Endothelial cell of umbilical vein (primary cell): Measurements from ENCODE around the gene RALGPS1. TPM values are rescaled to one million over a fixed set of nuclear protein-coding genes. Genes with fewer than 3 reads are reported as not detected.

Experiments used
- BruUV-seq: library from RNA; stranded (reverse); fragments of 400-500 nt; replicated peaks from 2 replicates; lab custom pipeline; 2021; lab: Mats Ljungman, UMichigan
- CTCF ChIA-PET: fragments of 300-600, 350-600 bp; sonication (Branson Sonifier 250); formaldehyde crosslinking; loops from one replicate; lab custom pipeline; 2021; ENCODE audit warnings: antibody characterized with exemption, inconsistent platforms; lab: Charles Lee
- POLR2A ChIA-PET: fragments of 300-600, 350-600 bp; sonication (Branson Sonifier 250); formaldehyde crosslinking; loops from one replicate; lab custom pipeline; 2021; ENCODE audit warnings: antibody characterized with exemption, inconsistent platforms; lab: Charles Lee
- DNase-seq: peaks from one replicate; pipeline ENCODE4 v3.0.0-alpha.2; 2011; ENCODE audit warnings: low read depth, low spot score
- FAIRE-seq: peaks from 2 replicates; lab custom pipeline; 2011; peaks lifted over from hg19 to GRCh38; lab: Jason Lieb, UNC
- H2AFZ ChIP-seq: 2 replicates; pipeline ENCODE4 v1.6.0; 2012; ENCODE audit warnings: low read depth, low read length, control low read depth, inconsistent platforms
- H3K27ac ChIP-seq: 2 replicates; pipeline ENCODE4 v1.5.1; 2011; ENCODE audit warnings: low read depth, mild to moderate bottlenecking, control low read depth, low read length, moderate library complexity; ENCODE audit not compliant: insufficient read depth
- H3K27me3 ChIP-seq, 2 experiments: 2 replicates each; pipeline versions ENCODE4 v1.6.0 to v1.6.1; 2011; ENCODE audit warnings: low read length in 2 of 2, mixed read lengths in 1 of 2; ENCODE audit not compliant: control insufficient read depth in 2 of 2, insufficient read depth in 2 of 2
- H3K36me3 ChIP-seq, 2 experiments: 2 replicates in 1 of 2; 3 replicates in 1 of 2; pipeline ENCODE4 v1.5.1; 2011; ENCODE audit warnings: low read length in 2 of 2, mild to moderate bottlenecking in 1 of 2, moderate library complexity in 1 of 2; ENCODE audit not compliant: control insufficient read depth in 2 of 2, insufficient read depth in 2 of 2; ENCODE audit errors: extremely low read depth in 1 of 2
- H3K4me1 ChIP-seq: 3 replicates; pipeline ENCODE4 v1.5.1; 2011; ENCODE audit warnings: mild to moderate bottlenecking, low read length; ENCODE audit not compliant: control insufficient read depth, insufficient read depth; ENCODE audit errors: extremely low read depth
- H3K4me2 ChIP-seq: 2 replicates; pipeline ENCODE4 v1.6.1; 2011; ENCODE audit warnings: low read length, control low read depth, mixed read lengths; ENCODE audit not compliant: insufficient read depth
- H3K4me3 ChIP-seq, 3 experiments: fragments of 200-600 bp in 1 of 3; sonication (generic), shearing (Covaris generic) in 1 of 3; replicated peaks in 1 of 3; 2 replicates each; pipeline ENCODE4 v1.5.1; 2011 to 2016; ENCODE audit warnings: control low read depth in 3 of 3, low read length in 3 of 3, mild to moderate bottlenecking in 2 of 3, inconsistent platforms in 1 of 3, low read depth in 1 of 3, moderate library complexity in 1 of 3; ENCODE audit not compliant: insufficient read depth in 1 of 3
- H3K79me2 ChIP-seq: 2 replicates; pipeline ENCODE4 v1.6.0; 2012; ENCODE audit warnings: low read length, inconsistent platforms; ENCODE audit not compliant: control insufficient read depth, insufficient read depth
- H3K9ac ChIP-seq: replicated peaks from 2 replicates; pipeline ENCODE3; 2011; ENCODE audit warnings: low read length, control low read depth; ENCODE audit not compliant: insufficient read depth; ENCODE audit errors: extremely low read depth
- H3K9me1 ChIP-seq: replicated peaks from 3 replicates; pipeline ENCODE4 v1.6.0; 2011; ENCODE audit warnings: mild to moderate bottlenecking, low read length; ENCODE audit not compliant: control insufficient read depth, insufficient read depth; ENCODE audit errors: extremely low read depth
- H3K9me3 ChIP-seq: replicated peaks from 2 replicates; pipeline ENCODE4 v1.5.1; 2012; ENCODE audit warnings: low read length, inconsistent platforms; ENCODE audit not compliant: control insufficient read depth, insufficient read depth
- H4K20me1 ChIP-seq: replicated peaks from 2 replicates; pipeline ENCODE3; 2011; ENCODE audit warnings: mild to moderate bottlenecking, low read length; ENCODE audit not compliant: control insufficient read depth, insufficient read depth; ENCODE audit errors: extremely low read depth
- CTCF ChIP-seq, 2 donors: IDR thresholded peaks; 1 replicate in 1 of 2; 2 replicates in 1 of 2; pipeline ENCODE4 v1.5.1; 2011; ENCODE audit warnings: low read length in 2 of 2, mild to moderate bottlenecking in 2 of 2, moderate library complexity in 2 of 2, control low read depth in 1 of 2, inconsistent platforms in 1 of 2, low read depth in 1 of 2; ENCODE audit not compliant: insufficient read depth in 1 of 2; ENCODE audit errors: extremely low read depth in 1 of 2
- EZH2 ChIP-seq: IDR thresholded peaks from 2 replicates; pipeline ENCODE4 v1.6.1; 2012; ENCODE audit warnings: borderline replicate concordance, low read depth, mild to moderate bottlenecking, moderate library complexity, low read length, inconsistent platforms; ENCODE audit not compliant: severe bottlenecking
- FOS ChIP-seq: IDR thresholded peaks from 2 replicates; pipeline ENCODE4 v1.6.1; 2011; ENCODE audit warnings: mild to moderate bottlenecking, low read length, moderate library complexity, borderline replicate concordance; ENCODE audit not compliant: insufficient read depth
- GATA2 ChIP-seq: IDR thresholded peaks from 2 replicates; pipeline ENCODE4 v1.7.0; 2011; ENCODE audit warnings: low read depth, mild to moderate bottlenecking, moderate library complexity, mixed read lengths, low read length; ENCODE audit not compliant: insufficient read length, insufficient read depth
- JUN ChIP-seq: IDR thresholded peaks from 2 replicates; pipeline ENCODE4 v1.6.1; 2011; ENCODE audit warnings: borderline replicate concordance, low read depth; ENCODE audit not compliant: insufficient read length, insufficient read depth
- MAX ChIP-seq: IDR thresholded peaks from 2 replicates; pipeline ENCODE4 v1.6.1; 2011; ENCODE audit not compliant: insufficient read depth, insufficient read length
- MYC ChIP-seq: IDR thresholded peaks from one replicate; pipeline ENCODE4 v1.6.1; 2011; ENCODE audit warnings: mild to moderate bottlenecking, low read depth, low read length
- POLR2A ChIP-seq: IDR thresholded peaks from 2 replicates; pipeline ENCODE4 v1.6.1; 2012; ENCODE audit warnings: low read depth, mild to moderate bottlenecking, control low read depth, low read length
- POLR2AphosphoS5 ChIP-seq: IDR thresholded peaks from 2 replicates; pipeline ENCODE4 v1.6.1; 2012; ENCODE audit warnings: low read depth, mild to moderate bottlenecking, control low read depth, low read length, moderate library complexity; ENCODE audit not compliant: insufficient read depth
- dilution Hi-C: fragments of 300-500 bp; cut with MboI; formaldehyde crosslinking; loops from one replicate; pipeline ENCODE4 v1.15.0; 2019; ENCODE audit warnings: low sequenced_read_pairs; ENCODE audit not compliant: extremely low pct_ligation_motif_present
- intact Hi-C: fragments of 100-400 bp; cut with micrococcal nuclease; formaldehyde crosslinking; loops from one replicate; pipeline ENCODE4 v1.10.0; 2022
- polyA plus RNA-seq, 4 experiments: library from polyadenylated mRNA; depleted of rRNA in 3 of 4; stranded (reverse) in 3 of 4; unstranded in 1 of 4; fragments of >200 nt; gene quantifications; 2 replicates each; pipeline versions ENCODE4 v1.2.1 to v1.2.3, GENCODE V29; 2011 to 2012; ENCODE audit warnings: missing spikeins in 1 of 4
- total RNA-seq: library from RNA; stranded (reverse); gene quantifications from 2 replicates; pipeline ENCODE4 v1.2.3, GENCODE V29; 2021

RALGPS1 gene
- total and polyA plus RNA-seq, 2 donors (not counting 3 experiments of a cell fraction or from before 2014, with no cell fraction given): 3.8 to 5.5 TPM

- Histone ChIP-seq H3K9me1 (no peaks in the 10 kb centered on the region), H2AFZ (no peak overlapping the region), H3K36me3 (no peaks in the 10 kb centered on the region), H3K4me3 (no peak overlapping the region), H3K79me2 (peaks cover 3% of the 10 kb centered on the region), H3K27me3 (peaks cover 1 to 2% of the 10 kb centered on the region in 2 experiments), H4K20me1 (no peaks in the 10 kb centered on the region), H3K9ac (no peak overlapping the region), H3K4me1 (peaks cover 16% of the 10 kb centered on the region), H3K27ac (no peak overlapping the region), H3K9me3 (no peaks in the 10 kb centered on the region), H3K4me2 (no peak overlapping the region)
- no peak for FAIRE-seq
- dilution Hi-C loops: no loop called here
- CTCF ChIA-PET: interaction anchor here (1.0 kb wide), 1 partner anchor 184 kb away, joined by 3 read pairs; no protein-coding TSS in a partner anchor
- no peak for DNase-seq
- TF ChIP-seq MAX (no peak), GATA2 (no peak), JUN (no peak), EZH2 (no peak), POLR2AphosphoS5 (no peak), FOS (no peak), POLR2A (no peak), CTCF (IDR thresholded peaks at IDR 0.05; ENCODE audit: extremely low read depth in 1 of 2, insufficient read depth in 1 of 2, low read depth in 1 of 2, low read length in 2 of 2) (no peak), MYC (no peak)
- BruUV-seq: no TSS peak
- intact Hi-C loops: no loop called here
- POLR2A ChIA-PET: no interaction called here
These were observed 210.2 kb downstream of the RALGPS1 start for GRCh38 chr9:127124792-127125191.
